Stimulated activated CD8-positive, alpha-beta memory T cell treated with anti-CD3 and anti-CD28 coated beads, Interleukin-12 subunit alpha, Interleukin-12 subunit beta, amount 100 ng/mL, for 24 hours (primary cell): Measurements from ENCODE around the gene APCDD1L.
"Not testable (repeated sequence)": the region's sequence is repeated elsewhere in the genome, so short reads cannot be mapped to it uniquely, and the experiment has no call there.

Experiments
- DNase-seq: peaks from one replicate; pipeline ENCODE4 v3.0.0-alpha.2; 2020; ENCODE audit errors: extremely low read depth

Gene APCDD1L

GRCh38 chr20:58514321-58515232, 622 bp downstream of the APCDD1L start:
- no peak for DNase-seq

- DNase-seq = no peak
Measured at GRCh38 chr20:58513580-58514285, 1.5 kb downstream of the APCDD1L start.

- DNase-seq = no peak
Measured at GRCh38 chr20:58512808-58513552, 2.2 kb downstream of the APCDD1L start.

- DNase-seq = no peak
Measured at GRCh38 chr20:58511861-58512260, 3.3 kb downstream of the APCDD1L start.

GRCh38 chr20:58511364-58511763, 3.8 kb downstream of the APCDD1L start:
- no peak for DNase-seq

- no peak for DNase-seq
Measured at GRCh38 chr20:58510921-58511320, 4.3 kb downstream of the APCDD1L start.

GRCh38 chr20:58508762-58509395, 6.3 kb downstream of the APCDD1L start:
- no peak for DNase-seq

GRCh38 chr20:58506999-58507398, 8.2 kb downstream of the APCDD1L start:
- not testable (repeated sequence) for DNase-seq

- no peak for DNase-seq
Measured at GRCh38 chr20:58504566-58504965, 10.6 kb downstream of the APCDD1L start.

GRCh38 chr20:58503668-58504067, 11.5 kb downstream of the APCDD1L start:
- DNase-seq = no peak

- DNase-seq = no peak
Measured at GRCh38 chr20:58500256-58500655, 14.9 kb downstream of the APCDD1L start.

- no peak for DNase-seq
Measured at GRCh38 chr20:58498470-58499068, 16.6 kb downstream of the APCDD1L start.

- no peak for DNase-seq
Measured at GRCh38 chr20:58497724-58498469, 17.3 kb downstream of the APCDD1L start.

- no peak for DNase-seq
Measured at GRCh38 chr20:58497076-58497641, 18.0 kb downstream of the APCDD1L start.

GRCh38 chr20:58496429-58496769, 18.8 kb downstream of the APCDD1L start:
- no peak for DNase-seq

GRCh38 chr20:58495623-58496428, 19.4 kb downstream of the APCDD1L start:
- DNase-seq = no peak

GRCh38 chr20:58494923-58495622, 20.1 kb downstream of the APCDD1L start:
- no peak for DNase-seq

- no peak for DNase-seq
Measured at GRCh38 chr20:58492795-58493524, 22.2 kb downstream of the APCDD1L start.
